Measurements from ENCODE around the gene GDF2. TPM values are rescaled to one million over a fixed set of nuclear protein-coding genes. Genes with fewer than 3 reads are reported as not detected.

GDF2 gene
- total RNA-seq, 2 experiments from 2014 or later = not detected

- no peak overlapping the region for H3K27ac Mint-ChIP-seq
- H3K4me1 Mint-ChIP-seq = peaks cover 24% of the 10 kb centered on the region
- no peak overlapping the region for H3K4me3 Mint-ChIP-seq
- ATAC-seq (no peak), DNase-seq (no peak)
- no peaks in the 10 kb centered on the region for H3K9me3 Mint-ChIP-seq (ENCODE audit: low read depth)
- H3K27me3 Mint-ChIP-seq = peaks cover 8% of the 10 kb centered on the region
- intact Hi-C loops (cut with DNase I, micrococcal nuclease) = loop anchor here in 1 of 2 experiments (10.0 kb wide), 1 partner anchor 99 kb away; no protein-coding TSS in a partner anchor
- CTCF ChIA-PET = interaction anchor here (1.3 to 1.5 kb wide), 2 partner anchors 9 to 256 kb away, joined by 4 to 10 read pairs; no protein-coding TSS in a partner anchor
- no peaks in the 10 kb centered on the region for H3K36me3 Mint-ChIP-seq (ENCODE audit: low read depth)
- POLR2A ChIA-PET = no interaction called here
Measured at GRCh38 chr10:47303866-47304265, 18.4 kb upstream of the GDF2 start.

GRCh38 chr10:47305566-47305965 lies 16.7 kb upstream of the GDF2 start:
- H3K4me3 Mint-ChIP-seq = no peak overlapping the region
- no peaks in the 10 kb centered on the region for H3K36me3 Mint-ChIP-seq (ENCODE audit: low read depth)
- peaks cover 18% of the 10 kb centered on the region for H3K4me1 Mint-ChIP-seq
- ChIA-PET POLR2A (no interaction called here), CTCF (interaction anchor here (0.9 to 1.5 kb wide), 3 partner anchors 9 to 281 kb away, joined by 3 read pairs; no protein-coding TSS in a partner anchor)
- no peak for DNase-seq
- no peaks in the 10 kb centered on the region for H3K9me3 Mint-ChIP-seq (ENCODE audit: low read depth)
- H3K27ac Mint-ChIP-seq = no peak overlapping the region
- intact Hi-C loops (cut with DNase I, micrococcal nuclease) = loop anchor here in 1 of 2 experiments (10.0 kb wide), 1 partner anchor 101 kb away; no protein-coding TSS in a partner anchor
- peaks cover 4% of the 10 kb centered on the region for H3K27me3 Mint-ChIP-seq
- no peak for ATAC-seq

- peaks cover 25% of the 10 kb centered on the region for H3K4me1 Mint-ChIP-seq
- no peaks in the 10 kb centered on the region for H3K27me3 Mint-ChIP-seq
- ChIA-PET CTCF (interaction anchor here (0.6 to 1.5 kb wide), 6 partner anchors 8 to 282 kb away, joined by 3 to 6 read pairs (median 3); no protein-coding TSS in a partner anchor), POLR2A (no interaction called here)
- ATAC-seq (no peak), DNase-seq (no peak)
- no peaks in the 10 kb centered on the region for H3K36me3 Mint-ChIP-seq (ENCODE audit: low read depth)
- intact Hi-C loops (cut with DNase I, micrococcal nuclease) = loop anchor here in 1 of 2 experiments (10.0 kb wide), 1 partner anchor 102 kb away; no protein-coding TSS in a partner anchor
- H3K9me3 Mint-ChIP-seq (ENCODE audit: low read depth) = no peaks in the 10 kb centered on the region
- no peak overlapping the region for H3K27ac Mint-ChIP-seq
- no peak overlapping the region for H3K4me3 Mint-ChIP-seq
Measured at GRCh38 chr10:47306387-47307210, 15.7 kb upstream of the GDF2 start.

- Mint-ChIP-seq H3K9me3 (ENCODE audit: low read depth) (no peaks in the 10 kb centered on the region), H3K36me3 (ENCODE audit: low read depth) (no peaks in the 10 kb centered on the region), H3K4me1 (peaks cover 30% of the 10 kb centered on the region), H3K27ac (no peak overlapping the region), H3K4me3 (no peak overlapping the region), H3K27me3 (no peaks in the 10 kb centered on the region)
- no peak for DNase-seq
- intact Hi-C loops (cut with DNase I, micrococcal nuclease) = loop anchor here in 1 of 2 experiments (10.0 kb wide), 1 partner anchor 103 kb away; no protein-coding TSS in a partner anchor
- ChIA-PET CTCF (interaction anchor here (0.8 to 2.3 kb wide), 2 partner anchors 232 to 260 kb away, joined by 3 to 21 read pairs; no protein-coding TSS in a partner anchor), POLR2A (no interaction called here)
- no peak for ATAC-seq
Measured at GRCh38 chr10:47307381-47307780, 14.9 kb upstream of the GDF2 start.

- Mint-ChIP-seq H3K4me3 (no peak overlapping the region), H3K27ac (no peak overlapping the region), H3K4me1 (peaks cover 29% of the 10 kb centered on the region), H3K9me3 (ENCODE audit: low read depth) (no peaks in the 10 kb centered on the region), H3K36me3 (ENCODE audit: low read depth) (no peaks in the 10 kb centered on the region), H3K27me3 (no peaks in the 10 kb centered on the region)
- POLR2A ChIA-PET = no interaction called here
- DNase-seq (no peak), ATAC-seq (no peak)
- intact Hi-C loops (cut with DNase I, micrococcal nuclease) = loop anchor here (2.0 to 10.0 kb wide), 2 partner anchors 74 to 104 kb away; no protein-coding TSS in a partner anchor
- CTCF ChIA-PET = interaction anchor here (0.6 to 2.3 kb wide), 3 partner anchors 124 to 265 kb away, joined by 3 to 21 read pairs (median 3); no protein-coding TSS in a partner anchor
Measured at GRCh38 chr10:47308775-47309174, 13.5 kb upstream of the GDF2 start.

GRCh38 chr10:47309408-47310089 lies 12.7 kb upstream of the GDF2 start:
- no peak overlapping the region for H3K4me3 Mint-ChIP-seq
- H3K4me1 Mint-ChIP-seq = peaks cover 29% of the 10 kb centered on the region
- ChIA-PET CTCF (interaction anchor here (0.6 to 2.3 kb wide), 2 partner anchors 125 to 262 kb away, joined by 3 to 21 read pairs; no protein-coding TSS in a partner anchor), POLR2A (no interaction called here)
- peak; percentile 51 for DNase-seq
- no peaks in the 10 kb centered on the region for H3K9me3 Mint-ChIP-seq (ENCODE audit: low read depth)
- H3K36me3 Mint-ChIP-seq (ENCODE audit: low read depth) = no peaks in the 10 kb centered on the region
- no peak overlapping the region for H3K27ac Mint-ChIP-seq
- intact Hi-C loops (cut with DNase I, micrococcal nuclease) = loop anchor here (2.0 to 10.0 kb wide), 3 partner anchors 47 to 105 kb away; no protein-coding TSS in a partner anchor
- no peak for ATAC-seq
- no peaks in the 10 kb centered on the region for H3K27me3 Mint-ChIP-seq

GRCh38 chr10:47310090-47310505 lies 12.2 kb upstream of the GDF2 start:
- ATAC-seq = no peak
- CTCF ChIA-PET = interaction anchor here (0.9 kb wide), 1 partner anchor 21 kb away, joined by 4 read pairs; no protein-coding TSS in a partner anchor
- Mint-ChIP-seq H3K27me3 (no peaks in the 10 kb centered on the region), H3K27ac (no peak overlapping the region), H3K9me3 (ENCODE audit: low read depth) (no peaks in the 10 kb centered on the region), H3K4me1 (peaks cover 29% of the 10 kb centered on the region), H3K36me3 (ENCODE audit: low read depth) (no peaks in the 10 kb centered on the region), H3K4me3 (no peak overlapping the region)
- DNase-seq = no peak
- intact Hi-C loops (cut with DNase I, micrococcal nuclease) = loop anchor here in 1 of 2 experiments (5.0 kb wide), 1 partner anchor 48 kb away; no protein-coding TSS in a partner anchor
- POLR2A ChIA-PET = no interaction called here

GRCh38 chr10:47311193-47311931 lies 10.9 kb upstream of the GDF2 start:
- no peaks in the 10 kb centered on the region for H3K9me3 Mint-ChIP-seq (ENCODE audit: low read depth)
- no peak overlapping the region for H3K4me3 Mint-ChIP-seq

GRCh38 chr10:47311932-47312662 lies 10.2 kb upstream of the GDF2 start:
- Mint-ChIP-seq H3K9me3 (ENCODE audit: low read depth) (no peaks in the 10 kb centered on the region), H3K27me3 (no peaks in the 10 kb centered on the region), H3K4me3 (no peak overlapping the region), H3K36me3 (ENCODE audit: low read depth) (no peaks in the 10 kb centered on the region), H3K27ac (peak overlapping the region; percentile 58), H3K4me1 (peaks cover 22% of the 10 kb centered on the region)
- ChIA-PET POLR2A (interaction anchor here (1.0 to 1.2 kb wide), 2 partner anchors 145 to 265 kb away, joined by 3 to 7 read pairs; no protein-coding TSS in a partner anchor), CTCF (interaction anchor here (0.6 to 4.7 kb wide), 35 partner anchors 8 to 313 kb away, joined by 3 to 150 read pairs (median 4); partner anchors contain the start of gene RBP3)
- ATAC-seq (peak; percentile 96), DNase-seq (peak; percentile 93)
- intact Hi-C loops (cut with DNase I, micrococcal nuclease) = loop anchor here (1.0 to 5.0 kb wide), 4 partner anchors 29 to 288 kb away; no protein-coding TSS in a partner anchor

More at GRCh38 chr10:47311193-47311931, 10.9 kb upstream of the GDF2 start:
- Mint-ChIP-seq H3K27me3 (no peaks in the 10 kb centered on the region), H3K36me3 (ENCODE audit: low read depth) (no peaks in the 10 kb centered on the region), H3K27ac (peak overlapping the region; percentile 58), H3K4me1 (peaks cover 28% of the 10 kb centered on the region)
- intact Hi-C loops (cut with DNase I, micrococcal nuclease) = loop anchor here in 1 of 2 experiments (5.0 kb wide), 1 partner anchor 49 kb away; no protein-coding TSS in a partner anchor
- ATAC-seq = peak; percentile 49
- POLR2A ChIA-PET = interaction anchor here (0.7 to 1.2 kb wide), 3 partner anchors 144 to 264 kb away, joined by 3 to 7 read pairs (median 3); no protein-coding TSS in a partner anchor
- CTCF ChIA-PET = interaction anchor here (0.6 to 4.7 kb wide), 33 partner anchors 8 to 312 kb away, joined by 3 to 150 read pairs (median 4); partner anchors contain the start of gene RBP3
- DNase-seq = peak; percentile 54

- ATAC-seq (no peak), DNase-seq (no peak)
- ChIA-PET POLR2A (interaction anchor here (1.0 kb wide), 1 partner anchor 265 kb away, joined by 7 read pairs; no protein-coding TSS in a partner anchor), CTCF (interaction anchor here (0.7 to 4.7 kb wide), 19 partner anchors 8 to 313 kb away, joined by 3 to 150 read pairs (median 5); no protein-coding TSS in a partner anchor)
- Mint-ChIP-seq H3K36me3 (ENCODE audit: low read depth) (no peaks in the 10 kb centered on the region), H3K4me3 (no peak overlapping the region), H3K4me1 (peaks cover 20% of the 10 kb centered on the region), H3K27ac (no peak overlapping the region), H3K9me3 (ENCODE audit: low read depth) (no peaks in the 10 kb centered on the region), H3K27me3 (no peaks in the 10 kb centered on the region)
- intact Hi-C loops (cut with DNase I, micrococcal nuclease) = loop anchor here (1.0 to 5.0 kb wide), 4 partner anchors 28 to 288 kb away; no protein-coding TSS in a partner anchor
Measured at GRCh38 chr10:47312663-47312995, 9.6 kb upstream of the GDF2 start.

Data from activated CD4-positive, alpha-beta T cell treated with anti-CD3 and anti-CD28 coated beads for 36 hours (primary cell).